ENCODE measurements around the gene NRP1. TPM values are rescaled to one million over a fixed set of nuclear protein-coding genes. Genes with fewer than 3 reads are reported as not detected.

NRP1 gene
- total and polyA plus RNA-seq, 4 donors = 14.6 to 55.6 (median 37.8) TPM

DNA sequence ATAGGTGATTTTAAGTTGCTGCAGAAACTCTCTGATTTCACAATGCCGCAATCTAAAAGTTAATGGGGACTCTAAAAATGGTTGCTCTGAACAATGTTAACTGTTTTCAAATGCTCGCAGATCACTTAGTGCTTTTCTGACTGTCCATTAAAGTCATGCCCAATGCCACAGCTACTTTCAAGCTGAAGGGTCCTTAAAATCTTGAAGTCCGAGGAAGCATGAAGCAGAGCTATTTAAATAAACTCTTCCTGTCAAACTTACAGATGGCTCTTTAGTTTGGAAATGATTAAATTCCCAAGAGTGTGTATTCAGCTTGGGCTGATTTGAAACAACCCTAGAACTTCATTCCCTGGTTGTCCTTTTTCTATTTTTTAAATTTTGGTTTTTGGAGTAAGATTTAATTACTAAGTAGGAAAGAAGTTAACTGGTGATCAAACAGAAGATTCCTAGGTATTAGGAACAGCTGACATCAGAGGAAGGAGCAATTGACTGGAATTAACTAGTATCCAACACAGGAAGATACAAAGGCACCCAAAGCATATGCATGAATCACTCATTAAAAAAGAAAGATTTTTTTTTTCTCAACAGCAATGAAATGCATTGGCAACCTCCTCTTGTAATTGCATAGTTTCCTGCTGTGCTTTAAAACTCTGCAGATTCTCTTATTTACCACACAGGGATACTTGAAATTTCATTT, 105.1 kb downstream of the NRP1 start (continued):
- TF ChIP-seq, protein P1, sequence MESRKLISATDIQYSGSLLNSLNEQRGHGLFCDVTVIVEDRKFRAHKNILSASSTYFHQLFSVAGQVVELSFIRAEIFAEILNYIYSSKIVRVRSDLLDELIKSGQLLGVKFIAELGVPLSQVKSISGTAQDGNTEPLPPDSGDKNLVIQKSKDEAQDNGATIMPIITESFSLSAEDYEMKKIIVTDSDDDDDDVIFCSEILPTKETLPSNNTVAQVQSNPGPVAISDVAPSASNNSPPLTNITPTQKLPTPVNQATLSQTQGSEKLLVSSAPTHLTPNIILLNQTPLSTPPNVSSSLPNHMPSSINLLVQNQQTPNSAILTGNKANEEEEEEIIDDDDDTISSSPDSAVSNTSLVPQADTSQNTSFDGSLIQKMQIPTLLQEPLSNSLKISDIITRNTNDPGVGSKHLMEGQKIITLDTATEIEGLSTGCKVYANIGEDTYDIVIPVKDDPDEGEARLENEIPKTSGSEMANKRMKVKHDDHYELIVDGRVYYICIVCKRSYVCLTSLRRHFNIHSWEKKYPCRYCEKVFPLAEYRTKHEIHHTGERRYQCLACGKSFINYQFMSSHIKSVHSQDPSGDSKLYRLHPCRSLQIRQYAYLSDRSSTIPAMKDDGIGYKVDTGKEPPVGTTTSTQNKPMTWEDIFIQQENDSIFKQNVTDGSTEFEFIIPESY (IDR thresholded peaks at IDR 0.05) = no peak
- no peak for TF ChIP-seq HNF4A (conservative IDR thresholded peaks at IDR 0.05)
- no peak for TF ChIP-seq HNF4G (IDR thresholded peaks at IDR 0.05)

DNA sequence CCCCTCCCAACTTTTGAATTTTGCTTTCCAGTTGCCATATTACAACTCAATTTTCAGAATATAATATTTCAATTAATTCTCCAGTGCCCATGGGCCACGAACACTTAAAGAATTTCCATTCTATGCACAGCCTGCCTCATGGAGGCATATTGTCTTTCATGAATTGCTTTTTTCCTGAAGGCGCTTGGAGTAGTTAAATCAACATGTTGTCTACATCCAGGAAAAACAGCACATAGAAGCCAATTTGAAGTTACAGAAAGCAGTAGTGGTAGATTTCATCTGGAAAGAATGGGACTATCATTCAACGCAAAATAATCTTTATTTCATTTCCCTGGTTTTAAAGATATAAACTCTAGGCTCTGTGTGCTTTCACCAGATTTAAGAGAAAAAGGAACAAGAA, 106.0 kb downstream of the NRP1 start:
- Histone ChIP-seq H3K4me1 (ENCODE audit: control insufficient read depth in 4 of 4, insufficient read depth in 4 of 4, low read length in 3 of 4) (peaks cover 0 to 3% (median 0%) of the 10 kb centered on the region in 4 donors), H3K9me3 (ENCODE audit: control insufficient read depth in 4 of 4, low read length in 3 of 4) (no peaks in the 10 kb centered on the region), H3K4me3 (ENCODE audit: low read depth in 1 of 3, low read length in 3 of 3) (no peak overlapping the region), H3K27ac (ENCODE audit: low read depth in 1 of 2, low read length in 2 of 2) (no peak overlapping the region), H3K27me3 (ENCODE audit: control insufficient read depth in 4 of 4, insufficient read depth in 4 of 4, low read length in 3 of 4) (no peaks in the 10 kb centered on the region), H3K9ac (ENCODE audit: low read depth in 1 of 2, low read length in 2 of 2) (no peak overlapping the region), H3K36me3 (ENCODE audit: control insufficient read depth in 4 of 4, insufficient read depth in 3 of 4, low read depth in 1 of 4, low read length in 3 of 4) (peaks cover 6 to 30% (median 19%) of the 10 kb centered on the region in 4 donors)
- 89% methylated on average over 3 of the region's 3 CpGs for WGBS
- TF ChIP-seq FOXA1 (IDR thresholded peaks at IDR 0.05) = no peak
- TF ChIP-seq, protein P2, sequence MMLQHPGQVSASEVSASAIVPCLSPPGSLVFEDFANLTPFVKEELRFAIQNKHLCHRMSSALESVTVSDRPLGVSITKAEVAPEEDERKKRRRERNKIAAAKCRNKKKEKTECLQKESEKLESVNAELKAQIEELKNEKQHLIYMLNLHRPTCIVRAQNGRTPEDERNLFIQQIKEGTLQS (IDR thresholded peaks at IDR 0.05) = no peak
- TF ChIP-seq, protein P3, sequence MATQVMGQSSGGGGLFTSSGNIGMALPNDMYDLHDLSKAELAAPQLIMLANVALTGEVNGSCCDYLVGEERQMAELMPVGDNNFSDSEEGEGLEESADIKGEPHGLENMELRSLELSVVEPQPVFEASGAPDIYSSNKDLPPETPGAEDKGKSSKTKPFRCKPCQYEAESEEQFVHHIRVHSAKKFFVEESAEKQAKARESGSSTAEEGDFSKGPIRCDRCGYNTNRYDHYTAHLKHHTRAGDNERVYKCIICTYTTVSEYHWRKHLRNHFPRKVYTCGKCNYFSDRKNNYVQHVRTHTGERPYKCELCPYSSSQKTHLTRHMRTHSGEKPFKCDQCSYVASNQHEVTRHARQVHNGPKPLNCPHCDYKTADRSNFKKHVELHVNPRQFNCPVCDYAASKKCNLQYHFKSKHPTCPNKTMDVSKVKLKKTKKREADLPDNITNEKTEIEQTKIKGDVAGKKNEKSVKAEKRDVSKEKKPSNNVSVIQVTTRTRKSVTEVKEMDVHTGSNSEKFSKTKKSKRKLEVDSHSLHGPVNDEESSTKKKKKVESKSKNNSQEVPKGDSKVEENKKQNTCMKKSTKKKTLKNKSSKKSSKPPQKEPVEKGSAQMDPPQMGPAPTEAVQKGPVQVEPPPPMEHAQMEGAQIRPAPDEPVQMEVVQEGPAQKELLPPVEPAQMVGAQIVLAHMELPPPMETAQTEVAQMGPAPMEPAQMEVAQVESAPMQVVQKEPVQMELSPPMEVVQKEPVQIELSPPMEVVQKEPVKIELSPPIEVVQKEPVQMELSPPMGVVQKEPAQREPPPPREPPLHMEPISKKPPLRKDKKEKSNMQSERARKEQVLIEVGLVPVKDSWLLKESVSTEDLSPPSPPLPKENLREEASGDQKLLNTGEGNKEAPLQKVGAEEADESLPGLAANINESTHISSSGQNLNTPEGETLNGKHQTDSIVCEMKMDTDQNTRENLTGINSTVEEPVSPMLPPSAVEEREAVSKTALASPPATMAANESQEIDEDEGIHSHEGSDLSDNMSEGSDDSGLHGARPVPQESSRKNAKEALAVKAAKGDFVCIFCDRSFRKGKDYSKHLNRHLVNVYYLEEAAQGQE (IDR thresholded peaks at IDR 0.05) = no peak
- TF ChIP-seq YY1 (IDR thresholded peaks at IDR 0.05) = no peak
- TF ChIP-seq, protein P1 (IDR thresholded peaks at IDR 0.05) = no peak
- TF ChIP-seq RAD21 (IDR thresholded peaks at IDR 0.05) = no peak
- no peak for TF ChIP-seq FOXA2 (IDR thresholded peaks at IDR 0.05)
- no peak for TF ChIP-seq JUND (IDR thresholded peaks at IDR 0.05)
- no peak for TF ChIP-seq NR2F2 (IDR thresholded peaks at IDR 0.05)
- TF ChIP-seq RXRA (IDR thresholded peaks at IDR 0.05) = no peak
- TF ChIP-seq HNF4A (conservative IDR thresholded peaks at IDR 0.05) = no peak
- no peak for DNase-seq (ENCODE audit: low spot score)

DNA sequence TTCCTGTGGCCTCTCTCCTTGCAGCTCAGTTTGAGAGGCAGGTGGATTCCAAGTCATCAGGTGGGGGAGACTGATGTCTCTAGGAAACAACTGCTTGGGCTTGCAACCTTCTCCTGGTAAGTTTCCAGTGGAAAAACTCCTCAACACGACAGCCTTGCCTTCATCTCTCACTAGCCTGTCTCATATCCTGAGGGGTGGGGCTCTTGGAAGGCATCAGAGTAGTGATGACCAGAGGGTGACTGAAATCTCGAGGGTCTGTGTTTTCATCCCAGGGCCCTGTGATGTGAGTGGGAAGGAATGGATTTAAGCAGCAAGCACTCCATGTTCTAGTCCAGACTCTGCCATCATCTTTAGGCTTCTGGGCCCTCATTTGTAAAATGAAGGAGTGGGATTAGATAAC, 107.0 kb downstream of the NRP1 start:
- no peak for DNase-seq (ENCODE audit: low spot score)
- Histone ChIP-seq H3K9me3 (ENCODE audit: control insufficient read depth in 4 of 4, low read length in 3 of 4) (no peaks in the 10 kb centered on the region), H3K36me3 (ENCODE audit: control insufficient read depth in 4 of 4, insufficient read depth in 3 of 4, low read depth in 1 of 4, low read length in 3 of 4) (peaks cover 6 to 35% (median 21%) of the 10 kb centered on the region in 4 donors), H3K27me3 (ENCODE audit: control insufficient read depth in 4 of 4, insufficient read depth in 4 of 4, low read length in 3 of 4) (no peaks in the 10 kb centered on the region), H3K4me3 (ENCODE audit: low read depth in 1 of 3, low read length in 3 of 3) (no peak overlapping the region), H3K4me1 (ENCODE audit: control insufficient read depth in 4 of 4, insufficient read depth in 4 of 4, low read length in 3 of 4) (peaks cover 0 to 3% (median 0%) of the 10 kb centered on the region in 4 donors), H3K27ac (ENCODE audit: low read depth in 1 of 2, low read length in 2 of 2) (no peak overlapping the region), H3K9ac (ENCODE audit: low read depth in 1 of 2, low read length in 2 of 2) (no peak overlapping the region)
- WGBS = 74% methylated on average over 2 of the region's 2 CpGs
- TF ChIP-seq FOXA1 (IDR thresholded peaks at IDR 0.05) = no peak
- TF ChIP-seq, protein P2 (IDR thresholded peaks at IDR 0.05) = no peak
- no peak for TF ChIP-seq SP1 (IDR thresholded peaks at IDR 0.05)
- TF ChIP-seq YY1 (IDR thresholded peaks at IDR 0.05) = no peak
- no peak for TF ChIP-seq RXRA (IDR thresholded peaks at IDR 0.05)
- no peak for TF ChIP-seq FOXA2 (IDR thresholded peaks at IDR 0.05)
- no peak for TF ChIP-seq RAD21 (IDR thresholded peaks at IDR 0.05)
- TF ChIP-seq, protein P4, sequence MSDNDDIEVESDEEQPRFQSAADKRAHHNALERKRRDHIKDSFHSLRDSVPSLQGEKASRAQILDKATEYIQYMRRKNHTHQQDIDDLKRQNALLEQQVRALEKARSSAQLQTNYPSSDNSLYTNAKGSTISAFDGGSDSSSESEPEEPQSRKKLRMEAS (IDR thresholded peaks at IDR 0.05) = no peak
- TF ChIP-seq EGR1 (IDR thresholded peaks at IDR 0.05; ENCODE audit: low read depth in 2 of 2) = no peak
- no peak for TF ChIP-seq GABPA (IDR thresholded peaks at IDR 0.05 in 1 of 2, conservative IDR thresholded peaks at IDR 0.05 in 1 of 2)
- no peak for TF ChIP-seq HNF4G (IDR thresholded peaks at IDR 0.05)
- no peak for TF ChIP-seq HNF4A (conservative IDR thresholded peaks at IDR 0.05)
- TF ChIP-seq NR2F2 (IDR thresholded peaks at IDR 0.05) = no peak
- TF ChIP-seq, protein P3 (IDR thresholded peaks at IDR 0.05) = no peak
- TF ChIP-seq JUND (IDR thresholded peaks at IDR 0.05) = no peak
